Suprapubic skin (tissue), 4 donors: ENCODE data around the gene USF3. TPM values are rescaled to one million over a fixed set of nuclear protein-coding genes. Genes with fewer than 3 reads are reported as not detected.

Experiments used
- DNase-seq, 2 donors: peaks; one replicate each; pipeline ENCODE4 v3.0.0-alpha.2; 2019; ENCODE audit warnings: low spot score in 2 of 2
- H3K27ac ChIP-seq: fragments of 200-600 bp; sonication (generic); one replicate; pipeline ENCODE4 v1.5.1; 2019
- H3K27me3 ChIP-seq: fragments of 200-600 bp; sonication (generic); one replicate; pipeline ENCODE4 v1.5.1; 2019
- H3K36me3 ChIP-seq: fragments of 200-600 bp; sonication (generic); one replicate; pipeline ENCODE4 v1.5.1; 2019
- H3K4me1 ChIP-seq: fragments of 200-600 bp; sonication (generic); one replicate; pipeline ENCODE4 v1.5.1; 2019
- H3K4me3 ChIP-seq: fragments of 200-600 bp; sonication (generic); one replicate; pipeline ENCODE4 v1.5.1; 2019; ENCODE audit warnings: mild to moderate bottlenecking
- H3K9me3 ChIP-seq: fragments of 200-600 bp; sonication (generic); one replicate; pipeline ENCODE4 v1.5.1; 2019
- EP300 ChIP-seq: sonication (generic); formaldehyde crosslinking; IDR thresholded peaks from one replicate; pipeline ENCODE4 v1.6.1; 2017; ENCODE audit warnings: antibody characterized with exemption
- POLR2A ChIP-seq, 2 donors: fragments of 450-650 bp; IDR thresholded peaks; one replicate each; pipeline ENCODE4 v1.6.1; 2017; ENCODE audit warnings: antibody characterized with exemption in 2 of 2, mild to moderate bottlenecking in 2 of 2, moderate library complexity in 2 of 2
- POLR2AphosphoS5 ChIP-seq, 3 donors: sonication (generic); formaldehyde crosslinking; IDR thresholded peaks; one replicate each; pipeline ENCODE4 v1.6.1; 2017; ENCODE audit warnings: antibody characterized with exemption in 3 of 3
- WGBS: methylation state at CpG from one replicate; pipeline ENCODE4 v1.1.5; 2018; 5-methylcytosine and 5-hydroxymethylcytosine counted together
- total RNA-seq, 4 donors: library from RNA; depleted of rRNA; stranded (reverse); fragments of >200 nt; gene quantifications; one replicate each; pipeline ENCODE4 v1.1.0, GENCODE V29; 2016
- TF ChIP-seq, protein P1 (sequence below), 2 donors: fragments of 200-600 bp in 1 of 2; fragments of 450-650 bp in 1 of 2; sonication (generic) in 1 of 2; IDR thresholded peaks; one replicate each; pipeline ENCODE4 v1.5.1; 2016 to 2019; ENCODE audit warnings: antibody characterized with exemption in 2 of 2, mild to moderate bottlenecking in 1 of 2, moderate library complexity in 1 of 2

The USF3 gene
- total RNA-seq, 4 donors from 2014 or later: 20.6 to 34.6 (median 28.2) TPM

GRCh38 chr3:113662824-113663223, 33.6 kb downstream of the USF3 start:
- 83% methylated on average over 1 of the region's 1 CpG for WGBS
- H3K4me3 ChIP-seq: no peak overlapping the region
- H3K27me3 ChIP-seq: no peaks in the 10 kb centered on the region
- H3K36me3 ChIP-seq: peaks cover 67% of the 10 kb centered on the region
- no peak overlapping the region for H3K27ac ChIP-seq
- no peak for DNase-seq
- no peaks in the 10 kb centered on the region for H3K4me1 ChIP-seq
- no peaks in the 10 kb centered on the region for H3K9me3 ChIP-seq
- TF ChIP-seq POLR2AphosphoS5 (IDR thresholded peaks at IDR 0.05) (no peak), POLR2A (IDR thresholded peaks at IDR 0.05) (no peak), EP300 (no peak)
- TF ChIP-seq, protein P1, sequence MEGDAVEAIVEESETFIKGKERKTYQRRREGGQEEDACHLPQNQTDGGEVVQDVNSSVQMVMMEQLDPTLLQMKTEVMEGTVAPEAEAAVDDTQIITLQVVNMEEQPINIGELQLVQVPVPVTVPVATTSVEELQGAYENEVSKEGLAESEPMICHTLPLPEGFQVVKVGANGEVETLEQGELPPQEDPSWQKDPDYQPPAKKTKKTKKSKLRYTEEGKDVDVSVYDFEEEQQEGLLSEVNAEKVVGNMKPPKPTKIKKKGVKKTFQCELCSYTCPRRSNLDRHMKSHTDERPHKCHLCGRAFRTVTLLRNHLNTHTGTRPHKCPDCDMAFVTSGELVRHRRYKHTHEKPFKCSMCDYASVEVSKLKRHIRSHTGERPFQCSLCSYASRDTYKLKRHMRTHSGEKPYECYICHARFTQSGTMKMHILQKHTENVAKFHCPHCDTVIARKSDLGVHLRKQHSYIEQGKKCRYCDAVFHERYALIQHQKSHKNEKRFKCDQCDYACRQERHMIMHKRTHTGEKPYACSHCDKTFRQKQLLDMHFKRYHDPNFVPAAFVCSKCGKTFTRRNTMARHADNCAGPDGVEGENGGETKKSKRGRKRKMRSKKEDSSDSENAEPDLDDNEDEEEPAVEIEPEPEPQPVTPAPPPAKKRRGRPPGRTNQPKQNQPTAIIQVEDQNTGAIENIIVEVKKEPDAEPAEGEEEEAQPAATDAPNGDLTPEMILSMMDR (IDR thresholded peaks at IDR 0.05): no peak

DNA sequence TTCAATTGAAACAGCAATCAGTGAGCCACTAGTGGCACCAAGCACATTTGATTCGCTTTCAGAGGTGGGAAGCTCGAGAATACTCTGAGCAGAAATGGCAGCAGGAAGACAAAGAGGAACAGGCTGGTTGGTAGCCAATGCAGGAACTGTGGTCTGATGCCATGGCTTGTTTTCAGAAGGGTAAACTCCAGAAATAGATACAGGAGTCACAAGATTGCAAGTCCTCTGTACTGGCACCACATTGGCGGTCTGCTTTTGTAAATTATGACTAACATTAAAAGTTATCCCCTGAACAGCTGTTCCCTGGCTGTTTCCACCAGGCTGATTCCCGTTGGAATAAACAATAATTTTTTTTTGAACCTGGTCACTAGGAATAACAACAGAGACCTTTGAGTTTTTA, 35.5 kb downstream of the USF3 start:
- Histone ChIP-seq H3K27ac (no peak overlapping the region), H3K36me3 (peaks cover 80% of the 10 kb centered on the region)
- TF ChIP-seq, protein P1 (IDR thresholded peaks at IDR 0.05): no peak
- no peak for TF ChIP-seq POLR2A (IDR thresholded peaks at IDR 0.05)
- no peak for TF ChIP-seq EP300
- no peak for TF ChIP-seq POLR2AphosphoS5 (IDR thresholded peaks at IDR 0.05)

DNA sequence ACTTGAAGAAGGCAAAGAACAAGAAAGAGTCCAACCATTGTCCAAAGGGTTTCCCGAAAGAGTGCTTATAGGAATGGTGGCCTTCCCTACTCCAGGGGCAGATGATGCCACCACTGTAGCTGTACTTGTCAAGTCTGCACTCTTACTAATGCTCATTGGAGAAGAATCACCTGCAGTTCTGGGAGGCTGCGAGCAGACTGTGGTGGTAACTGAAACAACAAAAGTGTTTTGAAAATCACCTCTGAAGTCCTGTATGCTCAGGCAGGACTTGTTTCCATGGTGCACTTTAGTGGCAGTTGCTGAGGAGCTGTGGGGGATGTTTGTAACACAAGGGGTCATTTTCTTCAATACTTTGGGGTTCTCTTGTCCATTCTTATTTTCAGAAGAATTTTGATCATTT, 36.0 kb downstream of the USF3 start:
- H3K9me3 ChIP-seq: no peaks in the 10 kb centered on the region
- no peak overlapping the region for H3K27ac ChIP-seq
- WGBS: 93% methylated on average over 2 of the region's 2 CpGs
- no peak for DNase-seq
- H3K27me3 ChIP-seq: no peaks in the 10 kb centered on the region
- H3K4me3 ChIP-seq: no peak overlapping the region
- TF ChIP-seq, protein P1 (IDR thresholded peaks at IDR 0.05): no peak
- no peaks in the 10 kb centered on the region for H3K4me1 ChIP-seq
- peaks cover 76% of the 10 kb centered on the region for H3K36me3 ChIP-seq

More for the DNA sequence above, 35.5 kb downstream of the USF3 start:
- H3K4me3 ChIP-seq: no peak overlapping the region
- WGBS: 89% methylated on average over 4 of the region's 4 CpGs
- no peak for DNase-seq
- no peaks in the 10 kb centered on the region for H3K27me3 ChIP-seq
- no peaks in the 10 kb centered on the region for H3K4me1 ChIP-seq
- no peaks in the 10 kb centered on the region for H3K9me3 ChIP-seq

DNA sequence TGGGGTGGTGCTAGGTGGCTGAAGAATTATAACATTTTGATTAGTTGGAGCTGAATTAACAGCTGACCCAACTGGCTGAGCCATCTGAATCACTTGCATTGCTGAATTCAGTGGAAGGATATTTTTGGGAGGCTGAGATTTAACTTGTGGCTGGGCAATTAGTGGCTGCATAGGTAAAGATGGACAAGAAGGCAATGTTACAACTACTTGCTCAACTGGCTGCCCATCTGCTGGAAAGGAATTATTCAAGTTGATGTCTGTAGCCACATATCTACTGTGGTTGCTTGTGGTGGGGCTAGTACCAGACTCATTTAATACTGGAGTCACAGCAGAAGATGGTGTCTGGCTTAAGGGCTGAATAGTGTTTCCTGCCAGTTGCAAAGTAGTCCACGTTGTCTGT, 36.4 kb downstream of the USF3 start:
- no peak for TF ChIP-seq POLR2AphosphoS5 (IDR thresholded peaks at IDR 0.05)
- TF ChIP-seq POLR2A (IDR thresholded peaks at IDR 0.05): no peak
- TF ChIP-seq EP300: no peak
- TF ChIP-seq, protein P1 (IDR thresholded peaks at IDR 0.05): no peak
- Histone ChIP-seq H3K9me3 (no peaks in the 10 kb centered on the region), H3K36me3 (peaks cover 71% of the 10 kb centered on the region), H3K4me1 (no peaks in the 10 kb centered on the region), H3K27ac (no peak overlapping the region), H3K27me3 (no peaks in the 10 kb centered on the region), H3K4me3 (no peak overlapping the region)
- WGBS: 90% methylated on average over 1 of the region's 1 CpG
- no peak for DNase-seq

DNA sequence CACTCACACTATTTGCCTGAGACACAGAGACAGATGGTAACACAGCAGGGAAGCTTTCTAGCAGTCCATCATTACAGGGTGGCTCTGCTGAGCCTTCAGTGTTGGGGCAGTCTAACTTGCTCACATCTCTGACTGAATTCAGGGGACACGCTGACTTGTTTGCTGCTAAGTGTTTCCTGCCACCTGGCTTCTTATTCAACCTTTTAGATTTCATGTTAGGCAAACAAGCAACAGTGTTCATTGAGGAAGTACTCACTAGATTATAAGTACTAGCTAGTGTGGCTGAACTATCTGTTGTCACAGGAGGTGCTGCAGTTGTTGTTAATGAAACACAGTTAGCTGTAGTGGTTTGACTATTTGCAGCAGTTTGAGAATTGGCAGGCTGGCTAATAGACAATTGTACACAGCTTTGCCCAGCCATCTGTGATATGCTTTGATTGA, 37.3 kb downstream of the USF3 start:
- Histone ChIP-seq H3K9me3 (no peaks in the 10 kb centered on the region), H3K36me3 (peaks cover 67% of the 10 kb centered on the region), H3K27ac (no peak overlapping the region), H3K27me3 (no peaks in the 10 kb centered on the region), H3K4me1 (no peaks in the 10 kb centered on the region), H3K4me3 (no peak overlapping the region)
- 100% methylated on average over 1 of the region's 1 CpG for WGBS
- no peak for TF ChIP-seq POLR2AphosphoS5 (IDR thresholded peaks at IDR 0.05)
- TF ChIP-seq, protein P1 (IDR thresholded peaks at IDR 0.05): no peak
- no peak for TF ChIP-seq EP300
- TF ChIP-seq POLR2A (IDR thresholded peaks at IDR 0.05): no peak
- no peak for DNase-seq
